ENCODE measurements around the gene MED10.

The MED10 gene

DNA sequence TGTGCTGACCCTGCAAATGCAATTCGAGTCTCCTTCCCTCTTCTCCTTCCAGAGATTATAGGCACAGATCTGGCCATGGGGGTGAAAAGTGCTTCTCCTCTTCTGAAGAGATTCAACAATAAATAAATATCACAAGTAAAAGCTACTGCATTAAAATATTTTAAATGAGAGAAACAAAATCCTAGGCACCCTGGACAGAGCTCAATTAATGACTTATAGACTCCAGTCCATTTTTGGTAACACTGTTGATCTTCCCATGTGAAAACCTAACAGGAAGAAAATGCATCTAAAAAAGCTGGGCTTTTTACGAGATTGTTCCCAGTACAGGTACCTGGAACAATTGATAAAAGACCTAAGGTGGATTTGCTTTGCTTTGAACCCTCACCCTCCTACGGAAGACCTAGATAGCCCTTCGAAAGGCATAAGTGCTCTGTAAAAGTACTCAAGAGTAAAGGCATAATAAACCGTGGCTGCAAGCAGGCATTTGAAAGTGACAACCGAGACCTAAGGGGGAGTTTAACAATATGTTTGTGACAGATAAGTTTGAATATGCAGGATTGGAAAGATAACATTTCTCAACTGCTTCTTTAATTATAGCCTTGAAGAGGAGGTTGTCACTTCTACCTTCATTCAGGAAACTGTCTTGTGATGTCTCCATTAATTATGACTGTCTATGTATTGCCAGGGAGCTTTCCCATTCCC lies 29.4 kb upstream of the MED10 start:
- H3K4me1 ChIP-seq (ENCODE audit: insufficient read depth, low read length), result no peaks in the 10 kb centered on the region

GRCh38 chr5:6405591-6405990 lies 27.2 kb upstream of the MED10 start:
- Histone ChIP-seq H3K36me3 (ENCODE audit: insufficient read depth, low read length) (no peaks in the 10 kb centered on the region), H3K9me3 (ENCODE audit: control insufficient read depth, insufficient read depth, low read length) (no peaks in the 10 kb centered on the region), H3K4me1 (ENCODE audit: insufficient read depth, low read length) (no peaks in the 10 kb centered on the region), H3K9ac (ENCODE audit: low read depth, low read length) (no peak overlapping the region)

More for the DNA sequence above, 29.4 kb upstream of the MED10 start:
- H3K9me3 ChIP-seq (ENCODE audit: control insufficient read depth, insufficient read depth, low read length), result no peaks in the 10 kb centered on the region
- no peaks in the 10 kb centered on the region for H3K36me3 ChIP-seq (ENCODE audit: insufficient read depth, low read length)
- no peak overlapping the region for H3K9ac ChIP-seq (ENCODE audit: low read depth, low read length)

- Histone ChIP-seq H3K4me1 (ENCODE audit: insufficient read depth, low read length) (no peaks in the 10 kb centered on the region), H3K36me3 (ENCODE audit: insufficient read depth, low read length) (no peaks in the 10 kb centered on the region), H3K9ac (ENCODE audit: low read depth, low read length) (no peak overlapping the region), H3K9me3 (ENCODE audit: control insufficient read depth, insufficient read depth, low read length) (no peaks in the 10 kb centered on the region)
Observed at GRCh38 chr5:6404129-6404528, 25.8 kb upstream of the MED10 start.

- H3K9ac ChIP-seq (ENCODE audit: low read depth, low read length), result no peak overlapping the region
- no peaks in the 10 kb centered on the region for H3K9me3 ChIP-seq (ENCODE audit: control insufficient read depth, insufficient read depth, low read length)
- H3K4me1 ChIP-seq (ENCODE audit: insufficient read depth, low read length), result no peaks in the 10 kb centered on the region
- no peaks in the 10 kb centered on the region for H3K36me3 ChIP-seq (ENCODE audit: insufficient read depth, low read length)
Observed at GRCh38 chr5:6403416-6403815, 25.1 kb upstream of the MED10 start.

DNA sequence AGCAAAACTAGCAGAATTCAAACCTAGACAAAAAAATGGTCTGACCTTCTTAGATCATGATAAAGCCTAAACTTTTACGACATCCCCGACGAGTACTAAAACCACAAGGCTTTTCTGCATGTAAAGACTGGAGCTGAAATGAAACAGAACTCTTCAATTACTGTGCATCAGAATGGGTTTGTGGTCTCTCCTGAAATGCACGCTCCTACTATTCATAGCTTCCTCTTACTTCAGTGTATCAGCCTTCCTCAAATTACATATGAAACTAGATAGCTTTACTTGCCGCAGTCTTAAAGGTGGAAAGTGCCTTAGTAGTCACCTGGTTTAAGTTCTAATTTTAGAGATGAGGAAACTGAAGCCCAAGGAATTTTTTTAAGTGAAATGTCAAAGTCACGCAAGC lies 24.6 kb upstream of the MED10 start:
- no peaks in the 10 kb centered on the region for H3K4me1 ChIP-seq (ENCODE audit: insufficient read depth, low read length)
- H3K36me3 ChIP-seq (ENCODE audit: insufficient read depth, low read length), result no peaks in the 10 kb centered on the region
- peaks cover under 1% of the 10 kb centered on the region; the same call in 1 of the 2 replicates for H3K9me3 ChIP-seq (ENCODE audit: control insufficient read depth, insufficient read depth, low read length)
- H3K9ac ChIP-seq (ENCODE audit: low read depth, low read length), result no peak overlapping the region

DNA sequence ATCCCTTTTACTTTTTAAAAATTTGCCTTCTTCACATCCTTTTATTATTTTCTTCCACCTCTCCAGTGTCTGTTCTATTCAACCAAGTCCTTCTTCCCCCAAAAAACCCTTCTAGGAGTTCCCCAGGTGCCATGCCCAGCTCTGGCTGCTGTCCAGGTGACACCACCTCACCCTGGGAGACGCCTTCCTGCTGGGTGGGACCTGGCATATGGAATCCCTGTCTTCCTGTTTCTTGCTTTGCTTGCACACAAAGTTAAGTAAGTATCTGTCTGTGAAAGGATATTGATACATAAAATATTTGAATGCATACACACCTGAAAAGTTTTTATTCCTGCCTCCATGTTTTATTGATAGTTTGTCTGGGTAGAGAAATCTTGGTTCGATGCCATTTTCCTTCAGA lies 23.1 kb upstream of the MED10 start:
- Histone ChIP-seq H3K9me3 (ENCODE audit: control insufficient read depth, insufficient read depth, low read length) (peaks cover 3% of the 10 kb centered on the region; the same call in 1 of the 2 replicates), H3K9ac (ENCODE audit: low read depth, low read length) (no peak overlapping the region), H3K36me3 (ENCODE audit: insufficient read depth, low read length) (no peaks in the 10 kb centered on the region), H3K4me1 (ENCODE audit: insufficient read depth, low read length) (no peaks in the 10 kb centered on the region)

- Histone ChIP-seq H3K36me3 (ENCODE audit: insufficient read depth, low read length) (no peaks in the 10 kb centered on the region), H3K4me1 (ENCODE audit: insufficient read depth, low read length) (no peaks in the 10 kb centered on the region), H3K9me3 (ENCODE audit: control insufficient read depth, insufficient read depth, low read length) (peaks cover 3% of the 10 kb centered on the region; the same call in 1 of the 2 replicates), H3K9ac (ENCODE audit: low read depth, low read length) (no peak overlapping the region)
Observed at GRCh38 chr5:6399980-6400910, 21.9 kb upstream of the MED10 start.

GRCh38 chr5:6398570-6399230 lies 20.4 kb upstream of the MED10 start:
- H3K36me3 ChIP-seq (ENCODE audit: insufficient read depth, low read length), result no peaks in the 10 kb centered on the region

GRCh38 chr5:6397536-6398269 lies 19.4 kb upstream of the MED10 start:
- Histone ChIP-seq H3K36me3 (ENCODE audit: insufficient read depth, low read length) (no peaks in the 10 kb centered on the region), H3K9me3 (ENCODE audit: control insufficient read depth, insufficient read depth, low read length) (peaks cover 3% of the 10 kb centered on the region; the same call in 1 of the 2 replicates), H3K4me1 (ENCODE audit: insufficient read depth, low read length) (no peaks in the 10 kb centered on the region), H3K9ac (ENCODE audit: low read depth, low read length) (no peak overlapping the region)

More at GRCh38 chr5:6398570-6399230, 20.4 kb upstream of the MED10 start:
- no peak overlapping the region for H3K9ac ChIP-seq (ENCODE audit: low read depth, low read length)
- H3K4me1 ChIP-seq (ENCODE audit: insufficient read depth, low read length), result no peaks in the 10 kb centered on the region
- H3K9me3 ChIP-seq (ENCODE audit: control insufficient read depth, insufficient read depth, low read length), result peaks cover 3% of the 10 kb centered on the region; the same call in 1 of the 2 replicates

DNA sequence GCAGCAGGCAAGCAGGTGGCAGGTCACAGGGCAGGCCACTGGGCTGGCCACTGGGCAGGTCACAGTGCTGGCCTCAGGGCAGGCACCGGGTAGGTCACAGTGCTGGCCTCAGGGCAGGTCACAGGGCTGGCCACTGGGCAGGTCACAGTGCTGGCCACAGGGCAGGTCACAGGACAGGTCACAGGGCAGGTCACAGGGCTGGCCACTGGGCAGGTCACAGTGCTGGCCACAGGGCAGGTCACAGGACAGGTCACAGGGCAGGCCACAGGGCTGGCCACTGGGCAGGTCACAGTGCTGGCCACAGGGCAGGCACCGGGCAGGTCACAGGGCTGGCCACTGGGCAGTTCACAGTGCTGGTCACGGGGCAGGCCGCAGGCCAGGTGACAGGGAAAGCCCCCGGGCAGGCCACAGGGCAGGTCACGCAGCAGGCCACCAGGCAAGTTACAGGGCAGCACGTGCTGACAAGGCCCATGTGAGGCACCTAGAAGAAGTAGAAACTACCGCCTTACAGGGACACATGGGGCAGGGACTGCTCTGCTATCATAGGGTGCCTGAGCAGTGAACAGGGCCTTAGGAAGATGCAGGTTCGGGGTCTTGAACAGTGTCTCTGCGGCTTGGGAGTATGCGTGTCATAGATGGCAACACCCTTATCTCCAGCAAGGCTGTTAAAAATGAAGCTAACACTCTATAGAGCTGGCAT lies 18.6 kb upstream of the MED10 start:
- Histone ChIP-seq H3K36me3 (ENCODE audit: insufficient read depth, low read length) (no peaks in the 10 kb centered on the region), H3K9me3 (ENCODE audit: control insufficient read depth, insufficient read depth, low read length) (peaks cover 3% of the 10 kb centered on the region; the same call in 1 of the 2 replicates), H3K4me1 (ENCODE audit: insufficient read depth, low read length) (no peaks in the 10 kb centered on the region), H3K9ac (ENCODE audit: low read depth, low read length) (no peak overlapping the region)

DNA sequence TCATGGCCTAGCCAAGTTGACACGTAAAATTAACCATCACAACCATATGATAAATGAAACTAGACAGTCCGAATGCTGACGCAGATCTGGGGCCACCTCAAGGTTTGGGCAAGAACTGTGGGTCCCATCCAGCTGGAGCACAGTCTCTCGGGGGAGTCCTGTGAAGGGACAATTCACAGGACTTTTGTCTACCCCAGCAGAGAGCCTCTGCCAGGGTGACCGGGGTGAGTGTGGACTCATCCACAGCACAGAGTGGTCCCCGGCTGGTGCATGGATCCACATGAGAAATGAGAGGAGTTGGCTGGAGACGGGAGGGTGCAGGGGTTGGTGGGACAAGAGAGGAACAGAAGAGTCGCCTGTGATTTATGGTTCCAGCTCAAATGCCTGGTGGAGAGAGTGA lies 17.7 kb upstream of the MED10 start:
- H3K9ac ChIP-seq (ENCODE audit: low read depth, low read length), result no peak overlapping the region
- no peaks in the 10 kb centered on the region for H3K4me1 ChIP-seq (ENCODE audit: insufficient read depth, low read length)
- H3K36me3 ChIP-seq (ENCODE audit: insufficient read depth, low read length), result no peaks in the 10 kb centered on the region
- H3K9me3 ChIP-seq (ENCODE audit: control insufficient read depth, insufficient read depth, low read length), result peaks cover 3% of the 10 kb centered on the region; the same call in 1 of the 2 replicates

DNA sequence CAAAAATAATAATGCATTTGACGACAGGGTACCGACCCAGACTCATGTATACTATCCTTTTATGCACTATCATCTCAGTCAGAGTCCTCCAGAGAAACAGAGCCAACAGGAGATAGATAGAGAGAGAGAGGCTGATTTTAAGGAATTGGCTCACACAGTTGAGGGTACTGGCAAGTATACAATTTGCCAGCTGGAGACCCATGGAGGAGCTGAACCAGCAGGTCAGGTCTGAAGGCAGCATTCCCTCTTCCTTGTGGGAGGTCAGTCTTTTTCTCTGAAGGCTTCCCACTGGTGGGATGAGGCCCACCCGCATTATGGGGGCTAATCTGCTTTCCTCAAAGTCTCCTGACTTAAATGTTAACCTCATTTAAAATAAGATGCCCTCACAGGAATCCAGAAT lies 17.3 kb upstream of the MED10 start:
- no peaks in the 10 kb centered on the region for H3K36me3 ChIP-seq (ENCODE audit: insufficient read depth, low read length)
- H3K9me3 ChIP-seq (ENCODE audit: control insufficient read depth, insufficient read depth, low read length), result peaks cover 3% of the 10 kb centered on the region; the same call in 1 of the 2 replicates
- no peaks in the 10 kb centered on the region for H3K4me1 ChIP-seq (ENCODE audit: insufficient read depth, low read length)
- H3K9ac ChIP-seq (ENCODE audit: low read depth, low read length), result no peak overlapping the region

DNA sequence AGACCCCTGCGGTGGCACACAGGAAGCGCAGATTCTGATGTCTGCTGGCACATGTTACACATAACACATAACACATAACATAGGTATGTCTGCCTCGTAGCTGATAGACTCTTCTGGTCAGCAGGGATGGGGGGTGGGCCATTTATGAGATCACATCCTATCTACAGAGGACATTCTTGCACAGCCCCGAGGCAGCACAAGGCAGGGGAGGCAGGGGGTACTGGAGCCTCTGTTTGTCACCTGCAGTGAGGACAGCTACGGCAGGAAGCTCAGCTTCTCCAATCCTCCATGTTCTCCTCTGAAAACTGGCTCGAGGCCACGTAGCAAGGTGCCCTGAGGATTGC lies 16.7 kb upstream of the MED10 start:
- Histone ChIP-seq H3K9me3 (ENCODE audit: control insufficient read depth, insufficient read depth, low read length) (peaks cover 3% of the 10 kb centered on the region; the same call in 1 of the 2 replicates), H3K9ac (ENCODE audit: low read depth, low read length) (no peak overlapping the region), H3K4me1 (ENCODE audit: insufficient read depth, low read length) (no peaks in the 10 kb centered on the region), H3K36me3 (ENCODE audit: insufficient read depth, low read length) (no peaks in the 10 kb centered on the region)

Measured in ES-I3 (cell line).